Hepatocyte (in vitro differentiated cells): Measurements from ENCODE around the gene AGAP2. TPM values are rescaled to one million over a fixed set of nuclear protein-coding genes. Genes with fewer than 3 reads are reported as not detected.
"Not testable (repeated sequence)": the region's sequence is repeated elsewhere in the genome, so short reads cannot be mapped to it uniquely, and the experiment has no call there.

Source experiments
- DNase-seq: peaks from one replicate; pipeline ENCODE4 v3.0.0-alpha.2; 2016; ENCODE audit warnings: low spot score
- H2AFZ ChIP-seq: fragments of 200-600 bp; sonication (generic); 2 replicates; pipeline ENCODE4 v1.6.0; 2016; ENCODE audit warnings: antibody characterized with exemption, mild to moderate bottlenecking
- H3K27ac ChIP-seq: fragments of 200-600 bp; sonication (generic); 2 replicates; pipeline ENCODE4 v1.5.1; 2016; ENCODE audit warnings: mild to moderate bottlenecking
- H3K27me3 ChIP-seq: fragments of 200-600 bp; sonication (generic); 2 replicates; pipeline ENCODE4 v1.6.1; 2016
- H3K36me3 ChIP-seq: fragments of 200-600 bp; sonication (generic); replicated peaks from 2 replicates; pipeline ENCODE4 v1.5.1; 2016; ENCODE audit warnings: low read depth; ENCODE audit not compliant: insufficient read depth
- H3K4me1 ChIP-seq: fragments of 200-600 bp; sonication (generic); 2 replicates; pipeline ENCODE4 v1.5.1; 2016; ENCODE audit warnings: mild to moderate bottlenecking, moderate library complexity; ENCODE audit not compliant: insufficient read depth
- H3K4me2 ChIP-seq: fragments of 200-600 bp; sonication (generic); 2 replicates; pipeline ENCODE4 v1.6.0; 2016
- H3K4me3 ChIP-seq: fragments of 200-600 bp; sonication (generic); 2 replicates; pipeline ENCODE4 v1.5.1; 2016; ENCODE audit warnings: mild to moderate bottlenecking
- H3K79me2 ChIP-seq: fragments of 200-600 bp; sonication (generic); 2 replicates; pipeline ENCODE4 v1.6.0; 2017; ENCODE audit warnings: mild to moderate bottlenecking
- H3K9me2 ChIP-seq: fragments of 200-600 bp; sonication (generic); replicated peaks from 2 replicates; pipeline ENCODE4 v1.6.0; 2017; ENCODE audit warnings: mild to moderate bottlenecking; ENCODE audit not compliant: insufficient read depth
- H3K9me3 ChIP-seq: fragments of 200-600 bp; sonication (generic); 2 replicates; pipeline ENCODE4 v1.5.1; 2016; ENCODE audit warnings: low read depth, mild to moderate bottlenecking
- H4K20me1 ChIP-seq: fragments of 200-600 bp; sonication (generic); 2 replicates; pipeline ENCODE4 v1.6.0; 2016; ENCODE audit warnings: mild to moderate bottlenecking; ENCODE audit not compliant: insufficient read depth, poor library complexity, severe bottlenecking
- EZH2 ChIP-seq: fragments of 200-600 bp; sonication (generic); IDR thresholded peaks from 2 replicates; pipeline ENCODE4 v1.6.1; 2016; ENCODE audit warnings: antibody characterized with exemption, mild to moderate bottlenecking, borderline replicate concordance
- EZH2phosphoT487 ChIP-seq: fragments of 200-600 bp; sonication (generic); IDR thresholded peaks from one replicate; pipeline ENCODE4 v1.6.1; 2018; ENCODE audit warnings: antibody characterized with exemption, mild to moderate bottlenecking, low read depth, moderate library complexity; ENCODE audit not compliant: unreplicated experiment, severe bottlenecking
- WGBS: methylation state at CpG from one replicate; pipeline ENCODE4 v1.1.6; 2016; ENCODE audit warnings: low lambda C conversion rate; ENCODE audit errors: missing lambda C conversion rate; 5-methylcytosine and 5-hydroxymethylcytosine counted together
- microRNA-seq: library from miRNA; unstranded; fragments of <30 nt; microRNA quantifications from one replicate; pipeline ENCODE4, GENCODE V29; 2017
- polyA plus RNA-seq: library from polyadenylated mRNA; unstranded; fragments of >200 nt; fragmentation: Nextera tagmentation; extraction: Ambion mirVana; gene quantifications from 2 replicates; pipeline ENCODE4 v1.2.1, GENCODE V29; 2016
- total RNA-seq: library from RNA; depleted of rRNA; stranded (reverse); fragments of >200 nt; gene quantifications from 2 replicates; pipeline ENCODE4 v1.2.3, GENCODE V29; 2014
- TF ChIP-seq, protein P1 (sequence below): fragments of 200-600 bp; sonication (generic); IDR thresholded peaks from 2 replicates; pipeline ENCODE4 v1.5.1; 2016; ENCODE audit warnings: antibody characterized with exemption, mild to moderate bottlenecking; ENCODE audit not compliant: poor library complexity

The AGAP2 gene
- total and polyA plus RNA-seq, 2 experiments from 2014 or later: 0.04 to 0.33 TPM

DNA sequence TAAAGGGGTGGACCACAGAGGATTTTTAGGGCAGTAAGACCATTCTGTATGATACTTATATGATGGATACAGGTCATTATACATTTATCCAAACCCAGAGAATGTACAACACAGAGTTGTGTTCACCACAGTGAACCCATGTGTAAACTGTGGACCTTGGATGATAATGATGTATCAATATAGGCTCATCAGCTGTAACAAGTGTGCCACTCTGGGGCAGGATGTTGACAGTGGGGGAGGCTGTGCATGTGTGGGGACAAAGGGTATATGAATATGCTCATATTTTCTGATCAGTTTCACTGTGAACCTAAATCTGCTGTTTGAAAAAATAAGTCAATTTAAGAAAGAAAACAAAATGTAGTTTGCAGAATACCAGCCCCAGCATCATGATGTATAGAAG, 58.8 kb downstream of the AGAP2 start:
- Histone ChIP-seq H3K4me1 (no peaks in the 10 kb centered on the region), H3K79me2 (no peaks in the 10 kb centered on the region), H3K4me3 (no peak overlapping the region), H2AFZ (no peak overlapping the region), H4K20me1 (no peaks in the 10 kb centered on the region), H3K27ac (no peak overlapping the region), H3K27me3 (peaks cover 8% of the 10 kb centered on the region), H3K9me2 (no peaks in the 10 kb centered on the region), H3K36me3 (no peaks in the 10 kb centered on the region), H3K9me3 (no peaks in the 10 kb centered on the region), H3K4me2 (no peak overlapping the region)
- TF ChIP-seq EZH2phosphoT487: no peak
- no peak for TF ChIP-seq EZH2
- TF ChIP-seq, protein P1, sequence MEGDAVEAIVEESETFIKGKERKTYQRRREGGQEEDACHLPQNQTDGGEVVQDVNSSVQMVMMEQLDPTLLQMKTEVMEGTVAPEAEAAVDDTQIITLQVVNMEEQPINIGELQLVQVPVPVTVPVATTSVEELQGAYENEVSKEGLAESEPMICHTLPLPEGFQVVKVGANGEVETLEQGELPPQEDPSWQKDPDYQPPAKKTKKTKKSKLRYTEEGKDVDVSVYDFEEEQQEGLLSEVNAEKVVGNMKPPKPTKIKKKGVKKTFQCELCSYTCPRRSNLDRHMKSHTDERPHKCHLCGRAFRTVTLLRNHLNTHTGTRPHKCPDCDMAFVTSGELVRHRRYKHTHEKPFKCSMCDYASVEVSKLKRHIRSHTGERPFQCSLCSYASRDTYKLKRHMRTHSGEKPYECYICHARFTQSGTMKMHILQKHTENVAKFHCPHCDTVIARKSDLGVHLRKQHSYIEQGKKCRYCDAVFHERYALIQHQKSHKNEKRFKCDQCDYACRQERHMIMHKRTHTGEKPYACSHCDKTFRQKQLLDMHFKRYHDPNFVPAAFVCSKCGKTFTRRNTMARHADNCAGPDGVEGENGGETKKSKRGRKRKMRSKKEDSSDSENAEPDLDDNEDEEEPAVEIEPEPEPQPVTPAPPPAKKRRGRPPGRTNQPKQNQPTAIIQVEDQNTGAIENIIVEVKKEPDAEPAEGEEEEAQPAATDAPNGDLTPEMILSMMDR: no peak
- DNase-seq: no peak

DNA sequence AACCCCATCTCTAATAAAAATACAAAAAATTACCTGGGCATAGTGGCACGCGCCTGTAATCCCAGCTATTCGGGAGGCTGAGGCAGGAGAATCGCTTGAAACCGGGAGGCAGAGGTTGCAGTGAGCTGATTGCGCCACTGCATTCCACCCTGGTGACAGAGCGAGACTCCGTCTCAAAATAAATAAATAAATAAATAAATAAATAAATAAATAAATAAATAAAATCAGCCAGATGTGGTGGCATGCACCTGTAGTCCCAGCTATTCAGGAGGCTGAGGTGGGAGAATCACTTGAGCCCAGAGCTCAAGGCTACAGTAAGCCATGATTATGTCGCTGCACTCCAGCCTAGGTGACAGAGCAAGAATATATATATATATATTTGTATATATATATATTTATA, 60.6 kb downstream of the AGAP2 start:
- 88% methylated on average over 9 of the region's 9 CpGs for WGBS
- not testable (repeated sequence) for H3K4me1 ChIP-seq, H3K9me2 ChIP-seq, H3K27me3 ChIP-seq, H3K27ac ChIP-seq, H3K79me2 ChIP-seq, H3K9me3 ChIP-seq, H3K4me3 ChIP-seq, DNase-seq, H4K20me1 ChIP-seq, H3K4me2 ChIP-seq, H3K36me3 ChIP-seq, H2AFZ ChIP-seq

DNA sequence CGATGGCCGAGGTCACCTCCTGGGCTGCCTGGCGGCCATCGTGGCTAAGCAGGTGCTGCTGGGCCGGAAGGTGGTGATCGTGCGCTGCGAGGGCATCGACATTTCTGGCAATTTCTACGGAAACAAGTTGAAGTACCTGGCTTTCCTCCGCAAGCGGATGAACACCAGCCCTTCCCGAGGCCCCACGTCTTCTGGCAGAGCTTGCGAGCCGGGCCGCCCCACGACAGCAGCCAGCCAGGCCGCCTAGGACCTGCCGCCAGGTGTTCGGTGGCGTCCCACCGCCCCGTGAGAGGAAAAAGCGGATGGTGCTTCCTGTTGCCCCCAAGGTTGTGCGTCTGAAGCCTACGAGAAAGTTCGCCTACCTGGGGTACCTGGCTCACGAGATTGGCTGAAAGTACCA, 63.9 kb downstream of the AGAP2 start:
- TF ChIP-seq EZH2: no peak
- TF ChIP-seq, protein P1: no peak
- no peak for TF ChIP-seq EZH2phosphoT487
- H3K4me1 ChIP-seq: no peaks in the 10 kb centered on the region
- no peaks in the 10 kb centered on the region for H3K36me3 ChIP-seq
- H2AFZ ChIP-seq: no peak overlapping the region
- WGBS: 92% methylated on average over 29 of the region's 29 CpGs
- no peaks in the 10 kb centered on the region for H4K20me1 ChIP-seq
- H3K4me3 ChIP-seq: no peak overlapping the region
- no peaks in the 10 kb centered on the region for H3K9me2 ChIP-seq
- H3K27me3 ChIP-seq: no peaks in the 10 kb centered on the region
- DNase-seq: no peak
- no peak overlapping the region for H3K27ac ChIP-seq
- H3K9me3 ChIP-seq: no peaks in the 10 kb centered on the region
- H3K79me2 ChIP-seq: no peaks in the 10 kb centered on the region
- H3K4me2 ChIP-seq: no peak overlapping the region

Small RNAs within 50 kb of the gene (microRNA-seq; reads per million reads assigned to microRNA genes)
- gene MIR6759: 1.3 reads per million

Other genes with a start within 250 kb of the AGAP2 start
- 92.7 and 105 TPM in 2 replicates for gene DDIT3, start 218.2 kb downstream of the AGAP2 start, total RNA-seq
- gene DDIT3, start 218.2 kb downstream of the AGAP2 start, polyA plus RNA-seq: 133 and 145 TPM in 2 replicates
- gene MBD6, start 215.9 kb downstream of the AGAP2 start, total RNA-seq: 6.6 and 7.0 TPM in 2 replicates
- gene MBD6, start 215.9 kb downstream of the AGAP2 start, polyA plus RNA-seq: 35.2 and 39.8 TPM in 2 replicates
- 122 and 124 TPM in 2 replicates for gene DCTN2, start 191.6 kb downstream of the AGAP2 start, total RNA-seq
- 110 and 112 TPM in 2 replicates for gene DCTN2, start 191.6 kb downstream of the AGAP2 start, polyA plus RNA-seq
- 0.03 and 0.16 TPM in 2 replicates for gene KIF5A, start 188.7 kb downstream of the AGAP2 start, total RNA-seq
- 0.18 TPM in 2 replicates for gene KIF5A, start 188.7 kb downstream of the AGAP2 start, polyA plus RNA-seq
- gene PIP4K2C, start 147.6 kb downstream of the AGAP2 start, total RNA-seq: 30.0 and 41.6 TPM in 2 replicates
- 32.3 and 34.2 TPM in 2 replicates for gene PIP4K2C, start 147.6 kb downstream of the AGAP2 start, polyA plus RNA-seq
- gene DTX3, start 133.9 kb downstream of the AGAP2 start, total RNA-seq: 17.7 and 19.9 TPM in 2 replicates
- 31.2 and 42.9 TPM in 2 replicates for gene DTX3, start 133.9 kb downstream of the AGAP2 start, polyA plus RNA-seq
- gene ARHGEF25, start 127.3 kb downstream of the AGAP2 start, total RNA-seq: 9.0 and 12.6 TPM in 2 replicates
- gene ARHGEF25, start 127.3 kb downstream of the AGAP2 start, polyA plus RNA-seq: 0.29 and 1.3 TPM in 2 replicates
- gene B4GALNT1, start 105.5 kb downstream of the AGAP2 start, total RNA-seq: 0.24 and 0.97 TPM in 2 replicates
- gene B4GALNT1, start 105.5 kb downstream of the AGAP2 start, polyA plus RNA-seq: 0.97 and 1.2 TPM in 2 replicates
- gene OS9, start 44.6 kb downstream of the AGAP2 start, total RNA-seq: 303 and 366 TPM in 2 replicates
- 243 and 250 TPM in 2 replicates for gene OS9, start 44.6 kb downstream of the AGAP2 start, polyA plus RNA-seq
- 77.6 and 81.3 TPM in 2 replicates for gene TSPAN31, start 6.3 kb upstream of the AGAP2 start, total RNA-seq
- gene TSPAN31, start 6.3 kb upstream of the AGAP2 start, polyA plus RNA-seq: 54.9 and 69.2 TPM in 2 replicates
- 306 and 339 TPM in 2 replicates for gene CDK4, start 13.6 kb upstream of the AGAP2 start, total RNA-seq
- 308 and 315 TPM in 2 replicates for gene CDK4, start 13.6 kb upstream of the AGAP2 start, polyA plus RNA-seq
- 14.6 and 16.9 TPM in 2 replicates for gene MARCHF9, start 16.4 kb upstream of the AGAP2 start, total RNA-seq
- gene MARCHF9, start 16.4 kb upstream of the AGAP2 start, polyA plus RNA-seq: 13.6 and 14.8 TPM in 2 replicates
- gene CYP27B1, start 28.3 kb upstream of the AGAP2 start, total RNA-seq: 0.23 and 2.9 TPM in 2 replicates
- gene CYP27B1, start 28.3 kb upstream of the AGAP2 start, polyA plus RNA-seq: 0.89 and 2.3 TPM in 2 replicates
- 8.6 and 8.8 TPM in 2 replicates for gene METTL1, start 33.4 kb upstream of the AGAP2 start, total RNA-seq
- 26.1 and 31.1 TPM in 2 replicates for gene METTL1, start 33.4 kb upstream of the AGAP2 start, polyA plus RNA-seq
- gene EEF1AKMT3, start 33.9 kb upstream of the AGAP2 start, total RNA-seq: 5.5 and 7.6 TPM in 2 replicates
- 4.5 and 10.3 TPM in 2 replicates for gene EEF1AKMT3, start 33.9 kb upstream of the AGAP2 start, polyA plus RNA-seq
- 15.7 and 25.9 TPM in 2 replicates for gene TSFM, start 44.0 kb upstream of the AGAP2 start, total RNA-seq
- 38.9 and 46.8 TPM in 2 replicates for gene TSFM, start 44.0 kb upstream of the AGAP2 start, polyA plus RNA-seq
- gene AVIL, start 80.0 kb upstream of the AGAP2 start, total RNA-seq: 1.0 and 2.4 TPM in 2 replicates
- 0.93 and 1.3 TPM in 2 replicates for gene AVIL, start 80.0 kb upstream of the AGAP2 start, polyA plus RNA-seq
- gene CTDSP2, start 108.0 kb upstream of the AGAP2 start, total RNA-seq: 96.8 and 107 TPM in 2 replicates
- 59.3 and 75.9 TPM in 2 replicates for gene CTDSP2, start 108.0 kb upstream of the AGAP2 start, polyA plus RNA-seq
- 6.8 and 13.7 TPM in 2 replicates for gene ATP23, start 202.8 kb upstream of the AGAP2 start, total RNA-seq
- 6.3 and 9.1 TPM in 2 replicates for gene ATP23, start 202.8 kb upstream of the AGAP2 start, polyA plus RNA-seq